ENCODE measurements around the gene DDX18. TPM values are rescaled to one million over a fixed set of nuclear protein-coding genes. Genes with fewer than 3 reads are reported as not detected.

DDX18 gene
- total and polyA plus RNA-seq, 2 of the 4 experiments (the other 2 are of a cell fraction) = 34.6 to 69.9 TPM

DNA sequence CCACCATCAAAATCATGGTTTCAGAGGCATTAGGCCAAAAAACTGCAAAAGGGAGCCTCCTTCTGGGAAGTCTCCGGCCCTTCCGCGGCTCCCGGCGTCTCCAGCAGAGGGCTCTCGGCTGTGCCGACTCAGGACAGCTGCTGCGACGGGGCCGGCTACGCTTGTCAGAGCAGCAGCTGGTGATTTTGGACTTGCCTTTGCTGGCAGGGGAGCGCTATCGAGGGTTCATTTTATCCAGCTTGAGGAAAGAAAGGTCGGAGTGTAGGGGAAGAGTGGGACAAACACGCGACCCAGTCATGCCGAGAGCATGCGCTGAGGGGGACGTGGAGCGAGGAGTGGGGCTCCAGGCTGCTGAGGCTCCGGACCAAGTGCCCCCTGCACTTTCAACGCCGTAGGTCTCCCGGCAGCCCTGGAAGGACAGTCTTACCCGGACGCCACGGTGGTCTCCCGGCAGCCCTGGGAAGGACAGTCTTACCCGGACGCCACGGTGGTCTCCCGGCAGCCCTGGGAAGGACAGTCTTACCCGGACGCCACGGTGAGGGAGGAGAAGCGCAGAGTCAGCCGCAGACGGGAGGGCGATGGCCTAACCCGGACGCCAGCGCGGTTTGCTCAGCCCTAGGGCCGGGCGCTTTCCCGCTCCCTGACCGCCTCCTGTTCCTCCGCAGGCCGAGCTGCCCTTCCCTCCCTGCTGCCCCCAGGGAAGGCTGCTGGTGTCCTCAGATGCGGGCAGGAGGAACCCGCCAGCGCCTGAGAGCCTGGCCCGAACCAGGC, 21.7 kb downstream of the DDX18 start:
- no TSS peak for BruUV-seq (replicated peaks)
- Histone ChIP-seq H4K91ac (ENCODE audit: insufficient read depth, low read depth, low read length) (no peak overlapping the region), H3K27me3 (ENCODE audit: control insufficient read depth, insufficient read depth, low read length) (no peaks in the 10 kb centered on the region), H3K36me3 (ENCODE audit: control insufficient read depth, insufficient read depth, low read length) (peaks cover 7% of the 10 kb centered on the region), H4K20me1 (ENCODE audit: insufficient read depth, low read length) (peaks cover 10% of the 10 kb centered on the region; the same call in 1 of the 2 replicates), H2BK120ac (ENCODE audit: low read depth, low read length) (peak overlapping the region; percentile 71), H3K4me3 (ENCODE audit: insufficient read depth, low read depth, low read length) (peak overlapping the region; percentile 39; the same call in 1 of the 2 replicates), H3K23ac (ENCODE audit: low read depth, low read length) (0 out of 2 replicates have a peak overlapping the region, but pooled peaks have one; percentile 91), H2AK9ac (replicated peaks; ENCODE audit: low read depth, low read length, poor library complexity) (peak overlapping the region; percentile 86), H3K14ac (replicated peaks; ENCODE audit: low read depth, low read length) (peak overlapping the region; percentile 75; the same call in 1 of the 2 replicates), H2AK5ac (ENCODE audit: low read depth, low read length) (no peak overlapping the region), H2BK5ac (ENCODE audit: low read depth, low read length, poor library complexity, severe bottlenecking) (no peak overlapping the region), H3K4me2 (ENCODE audit: low read depth, low read length) (peak overlapping the region; percentile 89), H3K79me1 (ENCODE audit: low read depth in 1 of 2, low read length in 2 of 2) (peaks cover 0 to 5% of the 10 kb centered on the region in 2 experiments; a peak in 2 of 4 replicates), H2AFZ (replicated peaks; ENCODE audit: low read length, poor library complexity) (peak overlapping the region; percentile 95), H3K9me3 (ENCODE audit: control insufficient read depth, insufficient read depth, low read length) (no peaks in the 10 kb centered on the region), H3K4ac (ENCODE audit: low read depth, low read length) (0 out of 2 replicates have a peak overlapping the region, but pooled peaks have one; percentile 64), H2BK20ac (ENCODE audit: low read depth, low read length) (no peak overlapping the region), H3K18ac (ENCODE audit: low read depth, low read length) (no peak overlapping the region), H4K8ac (ENCODE audit: low read depth in 2 of 2, low read length in 2 of 2) (peak overlapping the region in 1 of 2 experiments; percentile 78; a peak in 1 of 4 replicates), H3K9ac (ENCODE audit: low read depth, low read length) (no peak overlapping the region), H3K4me1 (ENCODE audit: control insufficient read depth, insufficient read depth, low read length) (no peaks in the 10 kb centered on the region), H2BK15ac (ENCODE audit: low read depth, low read length) (no peak overlapping the region), H3K9me1 (ENCODE audit: insufficient read depth, low read length) (peaks cover 4% of the 10 kb centered on the region; the same call in 1 of the 2 replicates), H3K56ac (ENCODE audit: extremely low read depth, insufficient read depth, low read length) (no peak overlapping the region), H4K5ac (ENCODE audit: low read depth, low read length) (no peak overlapping the region), H3K27ac (ENCODE audit: insufficient read depth, low read length) (no peak overlapping the region)
- in situ Hi-C loops (cut with MboI; ENCODE audit: low sequenced_read_pairs) = no loop called here
- peak; percentile 76 for DNase-seq
- 17% methylated on average over 12 of the region's 53 CpGs; no CpG with 5 or more reads in 1 of the 2 experiments for whole genome bisulfite sequencing, 2 experiments (ENCODE audit: extremely low coverage in 2 of 2, insufficient read length in 1 of 2)
- peak; percentile 95 for ATAC-seq (ENCODE audit: low read depth)
- ChIA-PET CTCF (interaction anchor here (0.6 to 3.4 kb wide), 11 partner anchors 9 to 169 kb away, joined by 3 to 22 read pairs (median 4); partner anchors contain the start of gene DDX18), POLR2A (ENCODE audit: unreplicated experiment) (no interaction called here)
- dilution Hi-C loops (cut with HindIII; ENCODE audit: low sequenced_read_pairs, unreplicated experiment) = no loop called here
- intact Hi-C loops (cut with micrococcal nuclease) = loop anchor here (1.0 to 2.0 kb wide), 4 partner anchors 20 to 167 kb away; no protein-coding TSS in a partner anchor
- TF ChIP-seq, protein P1, sequence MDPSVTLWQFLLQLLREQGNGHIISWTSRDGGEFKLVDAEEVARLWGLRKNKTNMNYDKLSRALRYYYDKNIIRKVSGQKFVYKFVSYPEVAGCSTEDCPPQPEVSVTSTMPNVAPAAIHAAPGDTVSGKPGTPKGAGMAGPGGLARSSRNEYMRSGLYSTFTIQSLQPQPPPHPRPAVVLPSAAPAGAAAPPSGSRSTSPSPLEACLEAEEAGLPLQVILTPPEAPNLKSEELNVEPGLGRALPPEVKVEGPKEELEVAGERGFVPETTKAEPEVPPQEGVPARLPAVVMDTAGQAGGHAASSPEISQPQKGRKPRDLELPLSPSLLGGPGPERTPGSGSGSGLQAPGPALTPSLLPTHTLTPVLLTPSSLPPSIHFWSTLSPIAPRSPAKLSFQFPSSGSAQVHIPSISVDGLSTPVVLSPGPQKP (IDR thresholded peaks at IDR 0.05; ENCODE audit: borderline replicate concordance, low read depth, low read length) = no peak
- TF ChIP-seq, protein P2, sequence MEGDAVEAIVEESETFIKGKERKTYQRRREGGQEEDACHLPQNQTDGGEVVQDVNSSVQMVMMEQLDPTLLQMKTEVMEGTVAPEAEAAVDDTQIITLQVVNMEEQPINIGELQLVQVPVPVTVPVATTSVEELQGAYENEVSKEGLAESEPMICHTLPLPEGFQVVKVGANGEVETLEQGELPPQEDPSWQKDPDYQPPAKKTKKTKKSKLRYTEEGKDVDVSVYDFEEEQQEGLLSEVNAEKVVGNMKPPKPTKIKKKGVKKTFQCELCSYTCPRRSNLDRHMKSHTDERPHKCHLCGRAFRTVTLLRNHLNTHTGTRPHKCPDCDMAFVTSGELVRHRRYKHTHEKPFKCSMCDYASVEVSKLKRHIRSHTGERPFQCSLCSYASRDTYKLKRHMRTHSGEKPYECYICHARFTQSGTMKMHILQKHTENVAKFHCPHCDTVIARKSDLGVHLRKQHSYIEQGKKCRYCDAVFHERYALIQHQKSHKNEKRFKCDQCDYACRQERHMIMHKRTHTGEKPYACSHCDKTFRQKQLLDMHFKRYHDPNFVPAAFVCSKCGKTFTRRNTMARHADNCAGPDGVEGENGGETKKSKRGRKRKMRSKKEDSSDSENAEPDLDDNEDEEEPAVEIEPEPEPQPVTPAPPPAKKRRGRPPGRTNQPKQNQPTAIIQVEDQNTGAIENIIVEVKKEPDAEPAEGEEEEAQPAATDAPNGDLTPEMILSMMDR (conservative IDR thresholded peaks at IDR 0.05; ENCODE audit: low read depth, low read length) = peak; percentile 88
- no peak for TF ChIP-seq CHD1 (IDR thresholded peaks at IDR 0.05; ENCODE audit: low read depth, low read length)
- no peak for TF ChIP-seq FOS (IDR thresholded peaks at IDR 0.05; ENCODE audit: low read depth, low read length)
- 0 out of 2 replicates have a peak, but pooled peaks have one; percentile 33 for TF ChIP-seq MAZ (IDR thresholded peaks at IDR 0.05; ENCODE audit: borderline replicate concordance, low read depth, low read length)
- TF ChIP-seq SMC3 (IDR thresholded peaks at IDR 0.05; ENCODE audit: low read depth, low read length) = peak; percentile 90
- no peak for TF ChIP-seq BHLHE40 (IDR thresholded peaks at IDR 0.05; ENCODE audit: low read depth, low read length)
- TF ChIP-seq RAD21 (IDR thresholded peaks at IDR 0.05; ENCODE audit: low read length) = peak; percentile 85
- no peak for TF ChIP-seq POLR2A (IDR thresholded peaks at IDR 0.05; ENCODE audit: low read depth, low read length)
- TF ChIP-seq RFX5 (IDR thresholded peaks at IDR 0.05; ENCODE audit: low read depth, low read length) = no peak
- TF ChIP-seq MAFK (IDR thresholded peaks at IDR 0.05; ENCODE audit: low read depth, low read length) = peak; percentile 6; the same call in 1 of the 2 replicates
- no peak for TF ChIP-seq NFE2L2 (IDR thresholded peaks at IDR 0.05; ENCODE audit: low read depth, low read length)
- no peak for TF ChIP-seq MXI1 (IDR thresholded peaks at IDR 0.05; ENCODE audit: borderline replicate concordance, low read depth, low read length)
